Renal cortex interstitium (tissue), 11 donors: ENCODE measurements around the gene RPTOR. TPM values are rescaled to one million over a fixed set of nuclear protein-coding genes. Genes with fewer than 3 reads are reported as not detected.

Experiments used
- DNase-seq, 11 donors: peaks; one replicate each; pipeline ENCODE4 v3.0.0-alpha.2; 2013; ENCODE audit warnings: low read depth in 9 of 11, low spot score in 4 of 11; ENCODE audit errors: extremely low read depth in 1 of 11
- polyA plus RNA-seq, 3 donors: library from polyadenylated mRNA; unstranded; fragments of 120-200 nt; gene quantifications; one replicate each; pipeline ENCODE4 v1.2.1, GENCODE V29; 2013; ENCODE audit not compliant: insufficient read length in 3 of 3

RPTOR gene
- polyA plus RNA-seq, 3 donors: 17.2 to 22.5 (median 21.4) TPM

DNA sequence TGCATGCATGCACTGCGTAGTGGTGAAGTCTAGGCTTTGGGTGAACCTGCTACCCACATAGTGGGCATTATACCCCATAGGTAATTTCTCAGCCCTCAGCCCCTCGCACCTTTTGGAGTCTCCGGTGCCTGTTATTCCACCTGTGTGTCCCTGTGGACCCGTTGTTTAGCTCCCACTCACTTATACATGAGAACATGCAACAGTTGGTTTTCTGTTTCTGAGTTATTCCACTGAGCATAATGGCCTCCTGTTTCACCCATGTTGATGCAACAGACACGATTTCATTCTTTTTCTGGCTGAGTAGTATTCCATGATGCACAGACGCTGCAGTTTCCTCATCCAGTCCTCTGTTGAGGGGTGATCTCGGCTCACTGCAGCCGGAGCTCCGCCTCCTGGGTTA is 305.5 kb downstream of the RPTOR start:
- no peak for DNase-seq

GRCh38 chr17:80850817-80851216 is 306.2 kb downstream of the RPTOR start:
- DNase-seq: no peak

DNA sequence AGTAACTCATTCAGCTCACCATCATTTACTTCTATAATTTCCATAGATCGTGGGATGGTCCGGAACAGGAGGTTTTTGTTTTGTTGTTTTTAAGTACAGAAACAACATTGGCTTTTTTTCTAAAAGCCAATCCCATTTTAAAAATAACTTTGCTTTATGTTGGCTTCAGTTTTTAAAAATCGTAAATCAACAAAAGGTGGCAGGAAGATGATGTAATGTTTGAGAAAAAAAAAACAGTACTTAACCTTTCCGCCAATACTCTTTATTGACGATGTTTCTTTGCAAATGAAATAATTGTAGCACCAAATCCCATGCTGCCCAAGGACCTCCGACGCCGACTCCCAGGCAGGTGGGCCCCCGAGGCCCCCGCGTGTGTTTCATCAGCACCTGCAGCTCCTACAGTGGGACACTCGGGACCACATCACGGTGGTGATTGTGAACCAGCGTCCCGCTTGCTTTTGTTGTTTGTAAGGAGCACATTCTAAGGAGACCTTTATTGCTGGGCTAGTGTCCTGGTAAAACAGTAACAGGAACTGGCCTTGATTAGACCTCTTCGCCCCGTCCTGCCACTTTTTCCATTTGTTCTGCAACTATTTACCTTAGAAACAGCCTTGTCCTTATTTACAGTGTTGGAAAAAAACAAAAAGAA is 306.8 kb downstream of the RPTOR start:
- DNase-seq: no peak

DNA sequence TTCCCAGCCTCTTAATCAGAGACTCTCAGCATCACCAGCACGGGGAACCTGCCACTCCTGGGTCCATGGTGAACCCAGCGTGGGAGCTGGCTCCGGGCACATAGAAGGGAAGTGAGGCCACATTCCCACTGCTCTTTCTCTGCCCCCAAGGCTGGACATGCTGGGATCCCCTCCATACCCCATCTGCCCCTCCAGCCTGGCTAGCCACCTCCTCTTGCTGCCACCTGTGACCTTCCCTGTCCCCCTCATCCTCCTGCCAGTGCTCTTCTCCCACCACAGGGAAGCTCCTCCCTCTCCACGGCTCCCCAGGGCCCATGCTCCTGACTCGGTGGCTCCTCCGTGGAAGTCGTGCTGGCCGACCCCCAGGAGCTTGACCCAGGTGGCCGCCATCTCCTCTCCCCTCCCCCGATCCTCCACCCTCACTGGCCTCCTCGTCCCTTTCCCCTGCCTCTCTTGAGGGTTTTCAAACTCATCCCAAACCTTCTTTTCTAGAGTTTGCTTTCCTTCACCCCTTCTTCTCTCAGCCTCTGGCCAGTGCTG is 307.9 kb downstream of the RPTOR start:
- DNase-seq: no peak

DNA sequence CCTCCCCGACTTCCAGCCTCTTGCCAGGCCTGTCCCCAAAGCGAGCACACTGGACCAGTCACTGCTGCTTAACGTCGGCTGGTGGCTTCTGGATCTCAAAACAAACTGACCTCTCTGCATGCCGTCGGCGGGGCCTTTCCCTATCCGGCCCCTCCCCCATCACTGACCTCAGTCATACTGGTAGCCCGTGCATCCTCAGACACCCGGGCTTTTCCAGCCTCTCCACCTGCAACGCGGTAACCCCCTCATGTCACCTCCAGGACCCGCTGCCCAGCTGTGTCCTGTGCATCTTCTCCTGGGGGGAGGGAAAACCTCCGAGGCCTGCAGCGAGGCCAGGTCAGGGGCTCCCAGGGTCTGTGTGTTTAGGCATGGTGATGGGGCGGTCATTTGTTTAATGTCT is 308.4 kb downstream of the RPTOR start:
- DNase-seq: no peak

DNA sequence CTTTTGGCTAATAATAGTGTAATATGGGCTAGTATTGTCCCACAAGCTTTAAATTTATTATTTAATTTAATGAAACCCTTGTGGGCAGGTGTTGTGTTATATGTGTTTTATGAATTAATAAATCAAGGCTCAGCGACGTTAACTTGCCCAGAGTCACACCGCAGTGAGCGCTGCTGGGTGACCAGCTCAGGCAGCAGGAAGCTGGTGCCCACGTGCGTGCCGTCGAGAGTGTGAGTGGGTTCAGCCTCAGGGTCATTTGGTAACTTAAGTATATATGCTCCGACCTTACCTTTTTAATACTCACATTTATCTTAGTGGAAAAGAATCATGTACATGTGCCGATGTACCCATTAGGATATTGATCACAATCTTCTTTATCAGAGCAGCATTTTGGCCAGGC is 309.6 kb downstream of the RPTOR start:
- DNase-seq: no peak

GRCh38 chr17:80855196-80855947 is 310.7 kb downstream of the RPTOR start:
- no peak for DNase-seq

DNA sequence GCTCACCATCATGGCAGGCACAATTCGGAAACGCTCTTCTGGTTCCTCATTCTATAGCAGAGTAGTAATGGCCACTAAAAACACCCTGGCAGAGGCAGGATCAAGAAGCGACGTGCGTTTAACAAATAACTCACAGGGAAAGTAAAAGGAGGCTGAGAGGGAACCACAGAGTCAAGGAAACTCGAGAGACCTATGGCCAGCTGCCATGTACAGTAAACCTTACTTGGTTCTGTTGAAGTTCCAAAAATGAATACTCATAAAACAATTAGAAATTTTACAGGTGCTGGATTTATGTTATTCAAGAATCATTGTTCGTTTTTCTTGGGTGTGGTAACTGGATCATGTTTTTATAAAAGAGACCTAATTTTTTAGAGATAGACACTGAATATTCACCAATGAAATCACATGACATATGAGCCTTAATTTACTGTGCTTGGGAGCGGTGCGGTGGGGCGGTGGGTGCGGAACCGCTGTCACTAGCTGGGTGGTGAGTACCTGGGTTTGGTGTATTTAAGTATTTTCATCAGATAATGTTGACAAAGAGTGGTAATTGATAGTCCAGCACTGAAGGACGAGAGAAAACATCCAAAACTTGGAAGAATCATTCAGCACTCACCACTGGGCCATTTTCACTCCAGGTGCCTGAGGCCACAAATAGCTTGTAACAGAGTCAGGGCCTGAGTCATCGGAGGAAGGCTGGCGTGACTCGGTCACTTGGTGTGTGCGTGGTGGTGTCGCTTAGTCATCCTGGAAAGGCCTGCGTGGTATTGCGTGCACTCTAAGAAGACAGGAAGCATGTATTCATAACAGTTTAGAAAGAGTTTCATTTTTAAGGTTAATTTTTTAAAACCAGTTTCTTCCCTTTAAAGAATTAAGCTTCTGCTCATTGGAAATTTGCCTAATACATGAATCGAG is 311.6 kb downstream of the RPTOR start:
- no peak for DNase-seq

DNA sequence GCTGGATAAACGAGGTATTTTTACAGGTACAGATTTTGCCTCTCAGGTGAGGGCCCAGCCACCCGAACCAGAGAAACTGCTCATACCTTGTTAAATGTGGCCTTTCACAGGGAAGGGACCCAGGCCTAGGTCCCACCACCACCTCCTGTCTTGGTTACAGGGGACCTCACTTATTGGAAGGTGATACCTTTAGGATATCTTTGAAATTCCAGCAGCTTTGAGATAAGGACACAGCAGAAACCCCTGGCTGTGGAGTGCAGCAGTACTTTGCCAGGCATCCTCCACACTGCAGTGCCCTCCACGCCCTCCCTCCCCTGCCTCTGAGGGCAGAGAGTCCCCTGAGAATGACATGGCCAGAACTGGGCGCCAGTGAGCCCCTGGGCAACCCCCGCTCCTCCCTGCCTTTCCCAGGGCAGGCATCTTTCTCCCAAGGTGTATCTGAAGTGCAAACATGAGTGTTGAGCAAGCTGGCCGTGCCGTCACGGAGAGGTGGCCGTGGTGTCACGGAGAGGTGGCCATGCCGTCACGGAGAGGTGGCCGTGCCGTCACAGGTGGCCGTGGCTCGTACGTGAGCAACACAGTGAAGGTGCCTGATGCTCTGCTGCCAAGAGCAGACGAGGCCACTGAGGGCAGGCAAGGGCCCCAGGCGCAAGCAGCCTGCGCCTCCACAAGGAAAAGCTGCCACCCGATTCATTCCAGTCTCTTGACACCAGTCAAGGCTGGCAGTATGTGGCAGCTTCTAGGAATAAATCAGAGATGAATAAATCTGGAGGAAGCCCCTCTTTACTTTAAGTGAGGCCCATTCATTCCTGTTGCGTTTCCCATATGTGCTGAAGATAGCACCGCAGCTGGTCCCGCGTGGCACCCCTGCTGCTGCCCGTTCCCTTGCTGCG is 312.5 kb downstream of the RPTOR start:
- no peak for DNase-seq

DNA sequence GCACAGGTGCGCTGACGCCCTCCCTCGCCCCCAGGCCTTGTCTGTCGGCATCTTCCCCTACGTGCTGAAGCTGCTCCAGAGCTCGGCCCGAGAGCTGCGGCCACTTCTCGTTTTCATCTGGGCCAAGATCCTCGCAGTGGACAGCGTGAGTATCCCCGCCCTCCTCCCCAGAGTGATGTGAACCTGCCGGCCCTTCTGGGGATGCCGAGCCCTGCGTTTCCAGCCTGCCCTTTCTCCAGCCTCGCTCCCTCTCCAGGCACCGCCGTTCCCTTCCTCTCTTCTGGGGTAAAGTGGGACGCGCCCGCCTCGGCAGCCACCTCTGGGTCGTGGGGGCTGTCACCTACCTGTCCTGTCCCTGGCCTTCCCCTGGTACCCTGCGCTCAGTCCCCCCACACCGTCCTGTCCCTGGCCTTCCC is 313.1 kb downstream of the RPTOR start:
- no peak for DNase-seq

DNA sequence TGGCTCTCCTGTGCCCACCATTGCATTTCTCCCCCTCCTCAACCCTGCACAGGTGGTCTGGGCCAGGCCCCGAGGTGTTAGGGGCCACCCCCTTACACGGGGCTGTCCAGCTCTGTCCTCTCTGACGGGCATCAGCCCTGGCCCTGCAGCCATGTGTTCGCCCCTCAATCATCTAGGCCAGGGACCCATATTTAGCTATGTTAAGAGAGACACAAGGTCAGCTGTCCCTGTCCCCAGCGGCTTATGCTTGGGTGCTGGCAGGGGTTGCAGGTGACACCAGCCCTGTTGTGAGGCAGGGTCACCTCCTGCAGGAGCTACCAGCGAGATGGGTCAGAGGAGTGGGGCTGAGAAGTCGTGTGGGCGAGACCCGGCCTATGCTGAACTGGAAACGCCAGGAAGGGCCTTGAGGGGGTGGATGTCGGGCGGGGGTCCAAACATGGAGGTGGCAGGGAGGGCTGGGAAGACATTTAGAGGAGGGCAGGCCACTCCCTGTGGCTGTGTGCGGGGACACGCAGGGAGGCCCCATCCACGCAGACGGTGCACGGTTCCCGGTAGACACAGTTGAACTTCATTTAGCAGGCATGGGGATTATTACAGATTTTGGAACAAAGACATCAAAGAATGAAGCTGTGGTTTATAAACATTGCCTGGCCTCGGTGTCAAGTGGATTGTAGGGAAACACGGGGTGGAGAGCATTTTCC is 313.8 kb downstream of the RPTOR start:
- DNase-seq: no peak

DNA sequence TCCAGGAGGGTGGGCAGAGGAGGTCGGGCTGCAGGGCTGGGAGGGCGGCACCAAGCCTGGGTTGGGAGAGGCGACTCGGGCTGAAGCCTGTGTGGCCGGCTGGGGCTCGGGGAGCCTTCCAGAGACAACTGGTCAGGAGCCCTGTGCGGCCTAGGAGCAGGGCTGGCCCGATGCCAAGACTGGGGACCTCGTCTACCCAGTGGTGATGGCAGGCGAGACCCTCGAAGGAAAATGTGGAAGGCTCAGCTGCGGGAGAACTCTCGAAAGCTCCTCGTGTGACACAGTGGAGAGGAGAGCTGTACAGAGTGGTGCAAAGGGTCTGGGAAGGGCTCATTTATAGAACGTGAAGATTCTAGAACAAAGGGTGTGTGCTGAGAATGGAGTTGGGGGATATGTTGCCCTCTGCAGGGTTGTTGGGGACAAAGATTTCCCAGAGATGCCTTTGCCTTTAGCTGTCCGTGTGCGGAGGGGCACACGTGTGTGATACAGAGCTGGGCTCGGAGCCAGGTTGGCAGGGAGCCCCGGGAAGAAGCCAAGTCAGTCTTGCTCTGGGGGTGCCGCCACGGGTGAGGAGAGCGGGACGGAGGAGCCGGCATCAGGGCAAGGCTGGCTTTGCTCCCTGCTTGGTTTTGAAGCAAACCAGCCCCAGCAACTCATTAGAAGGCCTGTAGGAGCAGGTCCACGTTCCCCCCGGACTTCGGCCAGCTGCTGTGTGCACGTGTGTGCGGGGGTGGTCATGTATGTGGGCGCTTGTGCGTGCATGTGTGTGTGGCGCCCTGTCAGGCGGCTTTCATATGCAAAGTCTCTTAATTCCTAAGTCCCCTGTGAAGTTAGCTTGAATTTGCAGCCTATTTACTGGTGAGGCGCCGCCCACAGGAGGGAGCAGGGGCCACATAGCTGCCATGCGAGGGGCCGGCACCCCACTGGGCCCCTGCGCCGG is 314.6 kb downstream of the RPTOR start:
- DNase-seq: no peak

GRCh38 chr17:80860101-80860671 is 315.5 kb downstream of the RPTOR start:
- no peak for DNase-seq

DNA sequence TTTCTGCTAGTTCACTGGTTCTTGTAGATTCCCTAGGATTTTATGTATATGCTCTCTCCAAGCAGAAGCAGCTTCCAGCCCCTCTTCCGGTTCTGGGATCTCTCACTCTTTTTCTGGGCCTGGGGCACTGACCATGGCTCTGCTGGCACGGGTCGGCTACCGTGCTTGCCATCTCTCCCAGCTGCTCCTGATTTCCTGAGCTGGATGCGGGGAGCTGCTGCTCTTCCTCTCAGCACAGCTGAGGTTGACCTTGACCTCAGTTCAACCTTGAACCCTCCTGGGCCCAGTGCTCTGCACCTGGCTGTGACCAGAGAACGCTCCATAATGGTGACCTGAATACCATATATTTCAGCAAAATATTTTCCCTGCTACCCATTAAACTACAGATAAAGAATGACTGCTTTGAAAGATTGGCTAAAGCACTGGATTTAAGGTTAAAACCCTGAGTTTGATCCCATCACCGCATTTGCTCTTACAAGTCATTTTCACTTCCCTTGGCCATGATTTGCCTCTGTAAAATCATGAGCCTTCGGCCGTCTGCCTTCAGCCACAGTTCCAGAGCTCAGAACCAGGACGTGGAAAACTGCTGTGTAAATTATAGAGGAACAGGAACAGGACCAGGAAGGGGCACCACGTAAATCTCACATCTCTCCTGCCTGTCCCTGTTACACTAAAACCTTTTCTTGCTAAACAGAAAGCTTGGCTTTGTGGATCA is 316.2 kb downstream of the RPTOR start:
- no peak for DNase-seq

GRCh38 chr17:80861418-80861815 is 316.8 kb downstream of the RPTOR start:
- no peak for DNase-seq

DNA sequence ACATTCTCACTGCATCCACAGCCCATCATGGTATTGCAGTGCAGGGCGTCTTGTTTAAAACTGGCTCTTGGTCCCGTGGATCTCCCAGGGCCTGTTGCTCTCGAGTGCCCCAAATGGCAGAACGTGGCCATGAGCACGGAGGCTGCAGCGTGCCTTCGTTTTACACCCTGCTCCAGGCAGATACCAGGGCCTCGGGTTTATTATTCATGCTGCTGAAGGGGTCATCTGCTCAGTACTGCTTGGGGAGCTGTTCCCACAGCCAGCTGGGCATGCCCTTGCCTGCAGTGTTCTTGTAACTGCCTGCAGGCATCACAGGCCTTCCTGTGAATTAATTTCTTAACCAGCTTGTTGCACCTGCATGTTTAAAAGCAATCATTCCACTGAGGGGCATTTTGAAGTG is 317.3 kb downstream of the RPTOR start:
- no peak for DNase-seq
